Measurements from ENCODE around the gene MACO1.

Gene MACO1

GRCh38 chr1:25544819-25545218 lies 114.1 kb downstream of the MACO1 start:
- Histone ChIP-seq H3K36me3 (ENCODE audit: control insufficient read depth, low read length) (no peaks in the 10 kb centered on the region), H3K4me3 (ENCODE audit: low read length) (no peak overlapping the region), H3K4me2 (ENCODE audit: low read length) (no peak overlapping the region; the same call in 1 of the 2 replicates)

DNA sequence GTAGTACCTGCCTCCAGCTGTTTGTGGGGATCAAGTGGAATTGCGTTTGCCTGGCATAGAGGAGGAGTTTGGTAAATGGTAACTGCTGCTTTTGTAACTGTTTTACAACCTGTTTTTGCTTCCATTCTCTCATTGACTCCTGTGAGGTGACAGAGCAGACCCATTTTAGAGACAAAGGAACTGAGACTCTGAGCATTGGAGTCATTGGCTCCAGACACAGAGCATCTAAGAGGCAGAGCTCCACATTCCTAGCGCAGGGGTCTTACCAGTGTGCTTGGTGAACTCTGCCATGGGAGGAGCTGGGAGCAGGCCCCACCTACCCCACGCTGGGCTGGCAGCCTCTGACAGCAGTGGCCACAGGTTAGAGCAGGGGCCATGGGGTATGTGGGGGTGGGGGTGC lies 115.1 kb downstream of the MACO1 start:
- H3K79me2 ChIP-seq (ENCODE audit: control insufficient read depth, low read length): no peaks in the 10 kb centered on the region
- H4K20me1 ChIP-seq (ENCODE audit: control insufficient read depth, insufficient read depth, low read depth, low read length): no peaks in the 10 kb centered on the region
- H3K36me3 ChIP-seq (ENCODE audit: control insufficient read depth, low read length): no peaks in the 10 kb centered on the region
- peaks cover 32% of the 10 kb centered on the region for H3K27me3 ChIP-seq (ENCODE audit: control insufficient read depth, low read length)
- H3K9me2 ChIP-seq (replicated peaks; ENCODE audit: control insufficient read depth, low read length): no peaks in the 10 kb centered on the region
- peaks cover 31% of the 10 kb centered on the region for H3K4me1 ChIP-seq (ENCODE audit: control insufficient read depth, low read length)
- no peak overlapping the region for H3K4me3 ChIP-seq (ENCODE audit: low read length)
- no peaks in the 10 kb centered on the region for H3F3A ChIP-seq (ENCODE audit: control insufficient read depth, insufficient read depth)
- no peak overlapping the region for H3K27ac ChIP-seq (ENCODE audit: low read depth, low read length)
- H3K4me2 ChIP-seq (ENCODE audit: low read length): no peak overlapping the region
- TF ChIP-seq, protein P1, sequence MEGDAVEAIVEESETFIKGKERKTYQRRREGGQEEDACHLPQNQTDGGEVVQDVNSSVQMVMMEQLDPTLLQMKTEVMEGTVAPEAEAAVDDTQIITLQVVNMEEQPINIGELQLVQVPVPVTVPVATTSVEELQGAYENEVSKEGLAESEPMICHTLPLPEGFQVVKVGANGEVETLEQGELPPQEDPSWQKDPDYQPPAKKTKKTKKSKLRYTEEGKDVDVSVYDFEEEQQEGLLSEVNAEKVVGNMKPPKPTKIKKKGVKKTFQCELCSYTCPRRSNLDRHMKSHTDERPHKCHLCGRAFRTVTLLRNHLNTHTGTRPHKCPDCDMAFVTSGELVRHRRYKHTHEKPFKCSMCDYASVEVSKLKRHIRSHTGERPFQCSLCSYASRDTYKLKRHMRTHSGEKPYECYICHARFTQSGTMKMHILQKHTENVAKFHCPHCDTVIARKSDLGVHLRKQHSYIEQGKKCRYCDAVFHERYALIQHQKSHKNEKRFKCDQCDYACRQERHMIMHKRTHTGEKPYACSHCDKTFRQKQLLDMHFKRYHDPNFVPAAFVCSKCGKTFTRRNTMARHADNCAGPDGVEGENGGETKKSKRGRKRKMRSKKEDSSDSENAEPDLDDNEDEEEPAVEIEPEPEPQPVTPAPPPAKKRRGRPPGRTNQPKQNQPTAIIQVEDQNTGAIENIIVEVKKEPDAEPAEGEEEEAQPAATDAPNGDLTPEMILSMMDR (IDR thresholded peaks at IDR 0.05; ENCODE audit: low read depth, low read length, poor library complexity, severe bottlenecking): no peak
- no peak for TF ChIP-seq EZH2phosphoT487 (IDR thresholded peaks at IDR 0.05; ENCODE audit: borderline replicate concordance, low read length)
- no peaks in the 10 kb centered on the region for H3K9me3 ChIP-seq (ENCODE audit: control insufficient read depth, insufficient read depth, low read length)

More at GRCh38 chr1:25544819-25545218, 114.1 kb downstream of the MACO1 start:
- Histone ChIP-seq H3K9me3 (ENCODE audit: control insufficient read depth, insufficient read depth, low read length) (no peaks in the 10 kb centered on the region), H3K9me2 (replicated peaks; ENCODE audit: control insufficient read depth, low read length) (no peaks in the 10 kb centered on the region), H3K4me1 (ENCODE audit: control insufficient read depth, low read length) (peaks cover 26% of the 10 kb centered on the region), H3F3A (ENCODE audit: control insufficient read depth, insufficient read depth) (no peaks in the 10 kb centered on the region), H3K27me3 (ENCODE audit: control insufficient read depth, low read length) (peaks cover 35% of the 10 kb centered on the region), H4K20me1 (ENCODE audit: control insufficient read depth, insufficient read depth, low read depth, low read length) (no peaks in the 10 kb centered on the region), H3K79me2 (ENCODE audit: control insufficient read depth, low read length) (no peaks in the 10 kb centered on the region), H3K27ac (ENCODE audit: low read depth, low read length) (no peak overlapping the region)
- no peak for TF ChIP-seq EZH2phosphoT487 (IDR thresholded peaks at IDR 0.05; ENCODE audit: borderline replicate concordance, low read length)
- TF ChIP-seq, protein P1 (IDR thresholded peaks at IDR 0.05; ENCODE audit: low read depth, low read length, poor library complexity, severe bottlenecking): no peak

- H3F3A ChIP-seq (ENCODE audit: control insufficient read depth, insufficient read depth): no peaks in the 10 kb centered on the region
- no peaks in the 10 kb centered on the region for H3K9me2 ChIP-seq (replicated peaks; ENCODE audit: control insufficient read depth, low read length)
- no peaks in the 10 kb centered on the region for H4K20me1 ChIP-seq (ENCODE audit: control insufficient read depth, insufficient read depth, low read depth, low read length)
- H3K27ac ChIP-seq (ENCODE audit: low read depth, low read length): no peak overlapping the region
- H3K27me3 ChIP-seq (ENCODE audit: control insufficient read depth, low read length): peaks cover 30% of the 10 kb centered on the region
- peaks cover 31% of the 10 kb centered on the region for H3K4me1 ChIP-seq (ENCODE audit: control insufficient read depth, low read length)
- H3K4me2 ChIP-seq (ENCODE audit: low read length): no peak overlapping the region
- no peaks in the 10 kb centered on the region for H3K36me3 ChIP-seq (ENCODE audit: control insufficient read depth, low read length)
- no peak for TF ChIP-seq EZH2phosphoT487 (IDR thresholded peaks at IDR 0.05; ENCODE audit: borderline replicate concordance, low read length)
- TF ChIP-seq, protein P1 (IDR thresholded peaks at IDR 0.05; ENCODE audit: low read depth, low read length, poor library complexity, severe bottlenecking): no peak
- no peaks in the 10 kb centered on the region for H3K9me3 ChIP-seq (ENCODE audit: control insufficient read depth, insufficient read depth, low read length)
- H3K79me2 ChIP-seq (ENCODE audit: control insufficient read depth, low read length): no peaks in the 10 kb centered on the region
- H3K4me3 ChIP-seq (ENCODE audit: low read length): no peak overlapping the region
Observed at GRCh38 chr1:25546193-25546592, 115.5 kb downstream of the MACO1 start.

All from DOHH2 (cell line).